ENCODE measurements around the gene MANSC1.

DNA sequence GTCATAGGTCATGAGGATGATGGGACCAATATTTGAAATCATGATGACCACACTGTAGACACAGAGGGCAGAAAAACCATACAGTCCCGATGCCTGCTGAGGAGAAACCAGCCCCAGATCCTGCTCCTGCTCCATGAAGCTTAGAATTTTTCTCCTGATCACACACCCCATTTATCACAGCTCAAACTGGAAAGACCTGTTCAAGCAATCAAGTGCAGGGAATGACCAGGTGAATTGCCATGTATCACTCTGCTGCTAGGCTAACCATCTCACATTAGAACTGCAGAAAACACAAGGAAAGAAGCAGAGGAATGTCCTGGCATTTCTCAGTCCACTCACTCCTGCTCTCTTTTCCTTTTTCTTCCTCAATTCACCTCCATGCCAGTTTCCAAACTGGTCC, 18.1 kb downstream of the MANSC1 start:
- TF ChIP-seq, protein P1, sequence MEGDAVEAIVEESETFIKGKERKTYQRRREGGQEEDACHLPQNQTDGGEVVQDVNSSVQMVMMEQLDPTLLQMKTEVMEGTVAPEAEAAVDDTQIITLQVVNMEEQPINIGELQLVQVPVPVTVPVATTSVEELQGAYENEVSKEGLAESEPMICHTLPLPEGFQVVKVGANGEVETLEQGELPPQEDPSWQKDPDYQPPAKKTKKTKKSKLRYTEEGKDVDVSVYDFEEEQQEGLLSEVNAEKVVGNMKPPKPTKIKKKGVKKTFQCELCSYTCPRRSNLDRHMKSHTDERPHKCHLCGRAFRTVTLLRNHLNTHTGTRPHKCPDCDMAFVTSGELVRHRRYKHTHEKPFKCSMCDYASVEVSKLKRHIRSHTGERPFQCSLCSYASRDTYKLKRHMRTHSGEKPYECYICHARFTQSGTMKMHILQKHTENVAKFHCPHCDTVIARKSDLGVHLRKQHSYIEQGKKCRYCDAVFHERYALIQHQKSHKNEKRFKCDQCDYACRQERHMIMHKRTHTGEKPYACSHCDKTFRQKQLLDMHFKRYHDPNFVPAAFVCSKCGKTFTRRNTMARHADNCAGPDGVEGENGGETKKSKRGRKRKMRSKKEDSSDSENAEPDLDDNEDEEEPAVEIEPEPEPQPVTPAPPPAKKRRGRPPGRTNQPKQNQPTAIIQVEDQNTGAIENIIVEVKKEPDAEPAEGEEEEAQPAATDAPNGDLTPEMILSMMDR (IDR thresholded peaks at IDR 0.05; ENCODE audit: insufficient read depth, low read depth, low read length) = no peak
- no peak for TF ChIP-seq EZH2 (IDR thresholded peaks at IDR 0.05; ENCODE audit: insufficient read depth, low read length)

Data from astrocyte (in vitro differentiated cells and primary cell).